ENCODE data around the gene BNIP1.

DNA sequence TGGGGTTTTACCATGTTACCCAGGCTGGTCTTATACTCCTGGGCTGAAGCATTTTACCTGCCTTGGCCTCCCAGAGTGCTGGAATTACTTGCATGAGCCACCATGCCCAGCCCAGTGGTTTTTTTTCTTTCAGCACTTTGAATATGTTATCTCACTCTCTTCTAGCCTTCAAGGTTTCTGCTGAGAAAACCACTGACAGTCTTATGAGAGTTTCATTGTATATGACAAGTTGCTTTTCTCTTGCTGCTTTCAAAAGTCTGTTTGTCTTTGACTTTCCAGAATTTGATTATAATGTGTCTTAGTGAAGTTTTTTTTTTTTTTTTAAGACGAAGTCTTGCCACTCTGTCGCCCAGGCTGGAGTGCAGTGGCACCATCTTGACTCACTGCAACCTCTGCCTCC, 43.1 kb upstream of the BNIP1 start:
- TF ChIP-seq, protein P1, sequence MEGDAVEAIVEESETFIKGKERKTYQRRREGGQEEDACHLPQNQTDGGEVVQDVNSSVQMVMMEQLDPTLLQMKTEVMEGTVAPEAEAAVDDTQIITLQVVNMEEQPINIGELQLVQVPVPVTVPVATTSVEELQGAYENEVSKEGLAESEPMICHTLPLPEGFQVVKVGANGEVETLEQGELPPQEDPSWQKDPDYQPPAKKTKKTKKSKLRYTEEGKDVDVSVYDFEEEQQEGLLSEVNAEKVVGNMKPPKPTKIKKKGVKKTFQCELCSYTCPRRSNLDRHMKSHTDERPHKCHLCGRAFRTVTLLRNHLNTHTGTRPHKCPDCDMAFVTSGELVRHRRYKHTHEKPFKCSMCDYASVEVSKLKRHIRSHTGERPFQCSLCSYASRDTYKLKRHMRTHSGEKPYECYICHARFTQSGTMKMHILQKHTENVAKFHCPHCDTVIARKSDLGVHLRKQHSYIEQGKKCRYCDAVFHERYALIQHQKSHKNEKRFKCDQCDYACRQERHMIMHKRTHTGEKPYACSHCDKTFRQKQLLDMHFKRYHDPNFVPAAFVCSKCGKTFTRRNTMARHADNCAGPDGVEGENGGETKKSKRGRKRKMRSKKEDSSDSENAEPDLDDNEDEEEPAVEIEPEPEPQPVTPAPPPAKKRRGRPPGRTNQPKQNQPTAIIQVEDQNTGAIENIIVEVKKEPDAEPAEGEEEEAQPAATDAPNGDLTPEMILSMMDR (conservative IDR thresholded peaks at IDR 0.05 in 1 of 2, IDR thresholded peaks at IDR 0.05 in 1 of 2; ENCODE audit: low read depth in 1 of 2, low read length in 2 of 2) = no peak
- no peak for TF ChIP-seq EZH2 (IDR thresholded peaks at IDR 0.05; ENCODE audit: low read length, missing control alignments)

All from fibroblast of lung (primary cell).